K562 (cell line): ENCODE results near the gene SNRNP70.

ENCODE experiments used
- CTCF ChIP-seq, 3 experiments: IDR thresholded peaks in 2 of 3; conservative IDR thresholded peaks in 1 of 3; 2 replicates each; pipeline ENCODE4 v1.5.1; 2011 to 2012; ENCODE audit warnings: low read length in 3 of 3, mild to moderate bottlenecking in 3 of 3, control low read depth in 2 of 3, improper control_type of control experiment in 1 of 3, inconsistent platforms in 1 of 3, low read depth in 1 of 3, mixed read lengths in 1 of 3, moderate library complexity in 1 of 3; ENCODE audit not compliant: insufficient read depth in 2 of 3
- FOXK2 ChIP-seq, 2 experiments: fragments of 450-650 bp; IDR thresholded peaks in 1 of 2; conservative IDR thresholded peaks in 1 of 2; 2 replicates each; pipeline ENCODE4 v1.6.1; 2016; ENCODE audit warnings: low read depth in 2 of 2, mild to moderate bottlenecking in 1 of 2
- PKNOX1 ChIP-seq: fragments of 450-650 bp; IDR thresholded peaks from 2 replicates; pipeline ENCODE4 v1.6.1; 2016
- RFX5 ChIP-seq: IDR thresholded peaks from 2 replicates; pipeline ENCODE4 v1.6.1; 2011; ENCODE audit warnings: low read depth, mild to moderate bottlenecking, improper control_type of control experiment, low read length
- ZBTB17 ChIP-seq: fragments of 450-650 bp; formaldehyde crosslinking; IDR thresholded peaks from 2 replicates; pipeline ENCODE4 v1.4.0; 2020; ENCODE audit warnings: mild to moderate bottlenecking

- TF ChIP-seq CTCF (IDR thresholded peaks at IDR 0.05 in 2 of 3, conservative IDR thresholded peaks at IDR 0.05 in 1 of 3; ENCODE audit: insufficient read depth in 2 of 3, low read depth in 1 of 3, low read length in 3 of 3) (no peak), ZBTB17 (CRISPR knock-in tag) (no peak), PKNOX1 (no peak), FOXK2 (conservative IDR thresholded peaks at IDR 0.05 in 1 of 2, IDR thresholded peaks at IDR 0.05 in 1 of 2; ENCODE audit: low read depth in 2 of 2) (no peak), RFX5 (no peak)
These were observed 13.5 kb downstream of the SNRNP70 start for GRCh38 chr19:49098795-49099194.
